ENCODE results near the gene TPP2.

Gene TPP2

GRCh38 chr13:102659168-102659713 is 62.5 kb downstream of the TPP2 start:
- Histone ChIP-seq H3K4me3 (ENCODE audit: low read depth, low read length) (no peak overlapping the region), H3K9ac (ENCODE audit: low read depth, low read length) (no peak overlapping the region), H3K27me3 (ENCODE audit: control insufficient read depth, insufficient read depth, low read length) (no peaks in the 10 kb centered on the region), H3K4me1 (ENCODE audit: control insufficient read depth, insufficient read depth, low read length) (no peaks in the 10 kb centered on the region), H3K36me3 (ENCODE audit: control insufficient read depth, insufficient read depth, low read length) (peaks cover 7% of the 10 kb centered on the region), H3K9me3 (ENCODE audit: control insufficient read depth, insufficient read depth, low read length) (no peaks in the 10 kb centered on the region)

DNA sequence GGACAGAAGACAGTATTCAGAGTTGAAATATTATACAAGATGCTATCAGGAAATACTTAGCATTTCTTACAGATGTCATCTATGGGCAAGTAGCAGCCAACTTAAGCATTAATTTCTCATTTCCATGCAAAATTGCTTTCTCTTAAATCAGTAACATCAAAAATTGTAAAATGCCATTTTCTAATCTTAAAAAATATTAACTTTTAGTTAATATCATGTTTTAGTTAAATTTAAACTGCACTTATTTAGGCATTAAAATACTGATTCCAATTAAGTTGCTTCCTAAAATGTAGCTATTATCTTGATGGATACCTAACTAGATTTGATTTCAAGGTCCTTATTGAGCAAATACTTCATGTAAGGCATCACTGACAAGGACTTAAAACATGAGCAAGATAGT is 70.2 kb downstream of the TPP2 start:
- Histone ChIP-seq H3K36me3 (ENCODE audit: control insufficient read depth, insufficient read depth, low read length) (peaks cover 7% of the 10 kb centered on the region), H3K9me3 (ENCODE audit: control insufficient read depth, insufficient read depth, low read length) (no peaks in the 10 kb centered on the region)

DNA sequence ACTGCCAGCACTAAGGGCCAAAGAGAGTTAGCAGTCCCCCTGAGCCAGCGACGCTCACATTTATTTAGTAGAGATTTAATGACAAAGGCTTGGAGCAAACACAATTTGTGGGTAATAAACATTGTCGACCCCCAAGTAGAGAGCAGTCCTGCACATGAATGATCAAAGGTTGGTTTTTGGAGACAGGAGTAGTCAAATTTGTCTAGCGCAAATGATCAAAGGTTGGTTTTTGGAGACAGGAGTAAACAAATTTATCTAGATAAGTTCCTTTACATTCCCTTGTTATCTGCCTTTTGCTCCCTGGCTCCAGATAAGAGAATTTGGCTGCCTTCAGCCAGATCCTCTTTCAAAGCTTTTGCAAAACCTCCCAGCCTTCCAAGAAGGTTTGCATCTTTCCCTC is 71.1 kb downstream of the TPP2 start:
- H3K4me3 ChIP-seq (ENCODE audit: low read depth, low read length) = no peak overlapping the region
- no peak overlapping the region for H3K9ac ChIP-seq (ENCODE audit: low read depth, low read length)
- peaks cover 7% of the 10 kb centered on the region for H3K36me3 ChIP-seq (ENCODE audit: control insufficient read depth, insufficient read depth, low read length)
- no peaks in the 10 kb centered on the region for H3K9me3 ChIP-seq (ENCODE audit: control insufficient read depth, insufficient read depth, low read length)
- no peaks in the 10 kb centered on the region for H3K27me3 ChIP-seq (ENCODE audit: control insufficient read depth, insufficient read depth, low read length)
- H3K4me1 ChIP-seq (ENCODE audit: control insufficient read depth, insufficient read depth, low read length) = no peaks in the 10 kb centered on the region

More for the DNA sequence above, 70.2 kb downstream of the TPP2 start:
- H3K4me1 ChIP-seq (ENCODE audit: control insufficient read depth, insufficient read depth, low read length) = no peaks in the 10 kb centered on the region
- no peak overlapping the region for H3K4me3 ChIP-seq (ENCODE audit: low read depth, low read length)
- H3K9ac ChIP-seq (ENCODE audit: low read depth, low read length) = no peak overlapping the region
- no peaks in the 10 kb centered on the region for H3K27me3 ChIP-seq (ENCODE audit: control insufficient read depth, insufficient read depth, low read length)

- H3K4me3 ChIP-seq (ENCODE audit: low read depth, low read length) = no peak overlapping the region
- peaks cover 7% of the 10 kb centered on the region for H3K36me3 ChIP-seq (ENCODE audit: control insufficient read depth, insufficient read depth, low read length)
- no peaks in the 10 kb centered on the region for H3K27me3 ChIP-seq (ENCODE audit: control insufficient read depth, insufficient read depth, low read length)
- H3K9me3 ChIP-seq (ENCODE audit: control insufficient read depth, insufficient read depth, low read length) = no peaks in the 10 kb centered on the region
- H3K9ac ChIP-seq (ENCODE audit: low read depth, low read length) = no peak overlapping the region
- no peaks in the 10 kb centered on the region for H3K4me1 ChIP-seq (ENCODE audit: control insufficient read depth, insufficient read depth, low read length)
These were observed 73.3 kb downstream of the TPP2 start for GRCh38 chr13:102670130-102670529.

DNA sequence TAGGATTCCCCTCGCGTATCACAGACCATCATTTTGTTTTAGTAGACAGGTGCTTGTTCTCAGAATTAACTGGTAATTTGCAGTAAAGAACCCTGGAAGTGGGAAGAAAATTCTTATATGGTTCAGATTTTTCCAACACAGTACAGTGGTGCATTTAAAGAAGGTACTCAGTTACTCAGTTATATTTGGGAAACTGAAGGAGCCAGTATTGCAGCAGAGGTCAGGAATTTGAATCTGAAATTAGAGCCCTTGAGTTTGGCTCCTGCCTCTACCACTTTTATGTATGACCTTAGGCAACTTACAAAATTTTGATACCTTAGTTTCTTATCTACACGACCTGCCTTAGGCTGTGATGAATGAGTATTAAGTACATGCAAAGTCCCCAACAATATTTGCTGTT is 78.3 kb downstream of the TPP2 start:
- H3K9me3 ChIP-seq (ENCODE audit: control insufficient read depth, insufficient read depth, low read length) = no peaks in the 10 kb centered on the region
- no peak overlapping the region for H3K4me3 ChIP-seq (ENCODE audit: low read depth, low read length)
- H3K27me3 ChIP-seq (ENCODE audit: control insufficient read depth, insufficient read depth, low read length) = no peaks in the 10 kb centered on the region
- no peak overlapping the region for H3K9ac ChIP-seq (ENCODE audit: low read depth, low read length)
- H3K4me1 ChIP-seq (ENCODE audit: control insufficient read depth, insufficient read depth, low read length) = no peaks in the 10 kb centered on the region
- H3K36me3 ChIP-seq (ENCODE audit: control insufficient read depth, insufficient read depth, low read length) = peaks cover 9% of the 10 kb centered on the region

GRCh38 chr13:102677122-102677521 is 80.3 kb downstream of the TPP2 start:
- Histone ChIP-seq H3K4me1 (ENCODE audit: control insufficient read depth, insufficient read depth, low read length) (no peaks in the 10 kb centered on the region), H3K36me3 (ENCODE audit: control insufficient read depth, insufficient read depth, low read length) (peaks cover 9% of the 10 kb centered on the region), H3K4me3 (ENCODE audit: low read depth, low read length) (no peak overlapping the region), H3K9me3 (ENCODE audit: control insufficient read depth, insufficient read depth, low read length) (no peaks in the 10 kb centered on the region), H3K27me3 (ENCODE audit: control insufficient read depth, insufficient read depth, low read length) (no peaks in the 10 kb centered on the region), H3K9ac (ENCODE audit: low read depth, low read length) (no peak overlapping the region)

GRCh38 chr13:102678339-102679107 is 81.7 kb downstream of the TPP2 start:
- no peak overlapping the region for H3K9ac ChIP-seq (ENCODE audit: low read depth, low read length)
- H3K9me3 ChIP-seq (ENCODE audit: control insufficient read depth, insufficient read depth, low read length) = no peaks in the 10 kb centered on the region
- peaks cover 9% of the 10 kb centered on the region for H3K36me3 ChIP-seq (ENCODE audit: control insufficient read depth, insufficient read depth, low read length)
- no peaks in the 10 kb centered on the region for H3K27me3 ChIP-seq (ENCODE audit: control insufficient read depth, insufficient read depth, low read length)
- no peak overlapping the region for H3K4me3 ChIP-seq (ENCODE audit: low read depth, low read length)
- no peaks in the 10 kb centered on the region for H3K4me1 ChIP-seq (ENCODE audit: control insufficient read depth, insufficient read depth, low read length)

DNA sequence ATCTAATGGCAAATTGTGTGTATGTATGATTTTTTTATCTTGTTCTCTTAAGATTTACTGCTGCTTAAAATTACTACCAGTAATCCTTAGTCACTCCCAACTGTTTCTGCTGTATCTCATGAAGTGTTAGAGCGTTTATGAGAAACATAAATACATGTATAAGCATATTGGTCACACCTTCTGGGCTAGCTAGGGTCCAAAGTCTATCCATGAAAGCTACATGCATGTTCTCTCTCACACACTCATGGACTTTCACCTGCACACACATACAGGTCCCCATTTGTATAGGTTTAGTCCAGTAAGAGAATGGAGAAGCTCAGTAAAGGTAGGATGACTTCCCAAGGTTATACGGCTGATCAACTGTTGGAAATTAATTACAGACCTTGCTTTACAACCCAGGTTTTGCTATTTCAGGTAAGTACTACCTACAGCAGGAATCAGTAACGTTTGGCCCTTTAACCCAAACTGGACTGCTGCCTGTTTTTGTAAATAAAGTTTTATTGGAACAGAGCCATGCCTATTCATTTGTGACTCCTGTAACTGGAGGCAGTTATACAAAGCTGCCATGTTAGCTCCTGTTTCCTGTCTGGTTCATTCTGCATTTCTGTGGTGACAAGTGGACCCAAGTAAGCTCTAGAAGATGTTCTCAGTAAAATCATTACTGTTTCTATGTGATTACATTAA is 82.8 kb downstream of the TPP2 start:
- H3K4me1 ChIP-seq (ENCODE audit: control insufficient read depth, insufficient read depth, low read length) = no peaks in the 10 kb centered on the region
- peaks cover 9% of the 10 kb centered on the region for H3K36me3 ChIP-seq (ENCODE audit: control insufficient read depth, insufficient read depth, low read length)
- H3K27me3 ChIP-seq (ENCODE audit: control insufficient read depth, insufficient read depth, low read length) = no peaks in the 10 kb centered on the region
- no peak overlapping the region for H3K9ac ChIP-seq (ENCODE audit: low read depth, low read length)
- H3K9me3 ChIP-seq (ENCODE audit: control insufficient read depth, insufficient read depth, low read length) = no peaks in the 10 kb centered on the region
- no peak overlapping the region for H3K4me3 ChIP-seq (ENCODE audit: low read depth, low read length)

DNA sequence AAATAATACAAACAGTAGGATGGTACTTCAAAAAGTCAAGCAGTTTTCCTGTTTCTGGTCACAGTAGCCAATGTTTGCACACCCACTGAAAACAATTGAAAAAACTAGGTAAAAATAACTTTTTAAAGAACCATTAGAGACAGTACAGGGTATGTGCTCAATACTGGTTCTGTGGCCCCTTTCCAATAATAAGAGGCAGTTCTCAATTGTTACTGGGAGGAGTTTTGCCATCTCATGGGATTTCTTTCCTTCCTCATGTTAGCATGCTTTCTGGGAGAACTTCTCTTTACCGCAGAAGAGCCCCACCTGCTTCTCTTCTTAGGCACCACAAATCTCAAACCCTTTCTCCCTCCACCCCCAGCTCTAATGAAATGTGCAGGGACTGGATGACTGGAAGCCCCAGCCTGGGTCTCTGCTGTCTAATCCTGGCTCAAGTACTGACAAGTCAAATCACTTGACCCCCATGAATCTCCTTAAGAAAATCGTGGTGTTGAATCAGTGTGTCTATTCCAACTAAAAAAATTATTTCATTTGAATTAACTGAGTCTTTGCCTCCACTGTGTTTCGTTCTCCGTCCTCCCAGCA is 83.4 kb downstream of the TPP2 start:
- no peaks in the 10 kb centered on the region for H3K4me1 ChIP-seq (ENCODE audit: control insufficient read depth, insufficient read depth, low read length)
- H3K36me3 ChIP-seq (ENCODE audit: control insufficient read depth, insufficient read depth, low read length) = peaks cover 9% of the 10 kb centered on the region
- H3K9ac ChIP-seq (ENCODE audit: low read depth, low read length) = no peak overlapping the region
- H3K9me3 ChIP-seq (ENCODE audit: control insufficient read depth, insufficient read depth, low read length) = no peaks in the 10 kb centered on the region
- no peaks in the 10 kb centered on the region for H3K27me3 ChIP-seq (ENCODE audit: control insufficient read depth, insufficient read depth, low read length)
- no peak overlapping the region for H3K4me3 ChIP-seq (ENCODE audit: low read depth, low read length)

DNA sequence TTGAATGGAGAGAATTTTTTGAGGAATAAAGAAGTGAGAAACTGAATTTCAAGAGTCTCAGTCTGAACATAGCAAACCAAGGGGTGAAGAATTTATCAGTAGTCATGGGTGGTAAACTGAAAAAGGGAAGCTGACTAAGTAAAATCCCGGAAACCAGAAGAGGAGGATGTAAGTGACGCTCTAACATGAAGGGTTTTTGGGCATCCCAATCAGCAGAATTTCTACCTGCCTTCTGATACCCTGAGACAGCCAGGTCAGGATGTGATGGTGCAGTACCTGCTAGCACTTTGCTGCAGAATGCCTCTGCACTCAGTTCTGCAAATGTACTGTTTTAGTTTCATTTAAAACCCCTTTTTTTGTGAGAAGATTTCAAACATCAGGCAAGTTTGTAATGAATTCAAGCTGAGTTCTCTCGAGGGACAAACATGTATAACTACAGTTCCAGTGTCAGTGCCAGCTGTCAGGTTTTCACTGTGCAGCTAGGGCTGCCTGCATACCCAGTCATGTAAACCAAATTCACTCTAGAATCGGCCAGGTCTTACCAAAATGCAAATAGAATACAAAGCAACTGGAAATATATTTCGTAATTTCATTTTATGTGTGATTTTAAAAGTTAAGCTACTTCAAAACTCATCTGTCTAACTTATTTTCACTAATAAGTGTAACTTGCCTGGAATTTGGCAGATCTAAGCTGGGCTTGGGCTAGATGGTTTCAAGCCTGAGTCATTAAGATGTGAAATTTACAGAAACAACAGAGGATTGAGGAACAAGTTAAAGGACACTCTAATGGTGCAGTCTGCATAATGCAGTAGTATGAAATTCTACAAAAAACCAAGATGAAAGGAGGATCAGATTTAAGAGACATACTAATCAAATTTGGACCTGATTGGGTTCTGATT is 84.3 kb downstream of the TPP2 start:
- no peaks in the 10 kb centered on the region for H3K9me3 ChIP-seq (ENCODE audit: control insufficient read depth, insufficient read depth, low read length)
- H3K4me1 ChIP-seq (ENCODE audit: control insufficient read depth, insufficient read depth, low read length) = no peaks in the 10 kb centered on the region
- peaks cover 8% of the 10 kb centered on the region for H3K36me3 ChIP-seq (ENCODE audit: control insufficient read depth, insufficient read depth, low read length)

GRCh38 chr13:102682211-102682610 is 85.4 kb downstream of the TPP2 start:
- no peaks in the 10 kb centered on the region for H3K27me3 ChIP-seq (ENCODE audit: control insufficient read depth, insufficient read depth, low read length)
- peaks cover 6% of the 10 kb centered on the region for H3K36me3 ChIP-seq (ENCODE audit: control insufficient read depth, insufficient read depth, low read length)
- H3K9me3 ChIP-seq (ENCODE audit: control insufficient read depth, insufficient read depth, low read length) = no peaks in the 10 kb centered on the region
- H3K4me1 ChIP-seq (ENCODE audit: control insufficient read depth, insufficient read depth, low read length) = no peaks in the 10 kb centered on the region
- no peak overlapping the region for H3K4me3 ChIP-seq (ENCODE audit: low read depth, low read length)
- H3K9ac ChIP-seq (ENCODE audit: low read depth, low read length) = no peak overlapping the region

More for the DNA sequence above, 84.3 kb downstream of the TPP2 start:
- no peak overlapping the region for H3K9ac ChIP-seq (ENCODE audit: low read depth, low read length)
- H3K27me3 ChIP-seq (ENCODE audit: control insufficient read depth, insufficient read depth, low read length) = no peaks in the 10 kb centered on the region
- H3K4me3 ChIP-seq (ENCODE audit: low read depth, low read length) = no peak overlapping the region

All from iPS-15b (cell line).